DOHH2 (cell line): ENCODE measurements around the gene KDF1.

Experiments
- EZH2phosphoT487 ChIP-seq: fragments of 200-600 bp; sonication (generic); IDR thresholded peaks from 2 replicates; pipeline ENCODE4 v1.6.1; 2017; ENCODE audit warnings: borderline replicate concordance, mild to moderate bottlenecking, antibody characterized with exemption, low read length, moderate library complexity, mixed read lengths
- TF ChIP-seq, protein P1 (sequence below): fragments of 200-600 bp; sonication (generic); IDR thresholded peaks from one replicate; pipeline ENCODE4 v1.5.1; 2014; ENCODE audit warnings: antibody characterized with exemption, mild to moderate bottlenecking, low read depth, low read length; ENCODE audit not compliant: poor library complexity, severe bottlenecking

DNA sequence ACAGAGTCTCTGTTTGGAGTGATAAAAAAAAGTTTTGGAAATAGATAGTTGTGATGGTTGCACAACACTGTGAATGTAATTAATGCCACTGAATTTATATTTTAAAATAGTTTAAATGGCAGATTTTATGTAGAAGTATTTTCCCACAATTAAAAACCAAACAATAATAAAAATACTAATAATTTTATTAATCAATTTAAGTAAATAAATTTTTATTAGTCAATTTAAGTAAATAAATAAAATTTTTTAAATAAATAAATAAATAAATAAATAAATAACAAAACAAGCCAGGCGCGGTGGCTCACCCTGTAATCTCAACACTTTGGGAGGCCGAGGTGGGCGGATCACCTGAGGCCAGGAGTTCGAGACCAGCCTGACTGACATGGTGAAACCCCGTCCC lies 4.9 kb upstream of the KDF1 start:
- TF ChIP-seq, protein P1, sequence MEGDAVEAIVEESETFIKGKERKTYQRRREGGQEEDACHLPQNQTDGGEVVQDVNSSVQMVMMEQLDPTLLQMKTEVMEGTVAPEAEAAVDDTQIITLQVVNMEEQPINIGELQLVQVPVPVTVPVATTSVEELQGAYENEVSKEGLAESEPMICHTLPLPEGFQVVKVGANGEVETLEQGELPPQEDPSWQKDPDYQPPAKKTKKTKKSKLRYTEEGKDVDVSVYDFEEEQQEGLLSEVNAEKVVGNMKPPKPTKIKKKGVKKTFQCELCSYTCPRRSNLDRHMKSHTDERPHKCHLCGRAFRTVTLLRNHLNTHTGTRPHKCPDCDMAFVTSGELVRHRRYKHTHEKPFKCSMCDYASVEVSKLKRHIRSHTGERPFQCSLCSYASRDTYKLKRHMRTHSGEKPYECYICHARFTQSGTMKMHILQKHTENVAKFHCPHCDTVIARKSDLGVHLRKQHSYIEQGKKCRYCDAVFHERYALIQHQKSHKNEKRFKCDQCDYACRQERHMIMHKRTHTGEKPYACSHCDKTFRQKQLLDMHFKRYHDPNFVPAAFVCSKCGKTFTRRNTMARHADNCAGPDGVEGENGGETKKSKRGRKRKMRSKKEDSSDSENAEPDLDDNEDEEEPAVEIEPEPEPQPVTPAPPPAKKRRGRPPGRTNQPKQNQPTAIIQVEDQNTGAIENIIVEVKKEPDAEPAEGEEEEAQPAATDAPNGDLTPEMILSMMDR = no peak
- no peak for TF ChIP-seq EZH2phosphoT487
